Esophagus muscularis mucosa (tissue), 4 donors: ENCODE data around the gene PNPLA7.
"Not testable (repeated sequence)": the region's sequence is repeated elsewhere in the genome, so short reads cannot be mapped to it uniquely, and the experiment has no call there.

Experiments used
- EP300 ChIP-seq: sonication (generic); formaldehyde crosslinking; IDR thresholded peaks from one replicate; pipeline ENCODE4 v1.6.1; 2017; ENCODE audit warnings: antibody characterized with exemption
- POLR2A ChIP-seq: fragments of 450-650 bp; IDR thresholded peaks from one replicate; pipeline ENCODE4 v1.6.1; 2017; ENCODE audit warnings: antibody characterized with exemption, moderate library complexity, mild to moderate bottlenecking, low read depth
- POLR2AphosphoS5 ChIP-seq, 2 donors: sonication (generic); formaldehyde crosslinking; IDR thresholded peaks; one replicate each; pipeline ENCODE4 v1.6.1; 2017; ENCODE audit warnings: antibody characterized with exemption in 2 of 2
- TF ChIP-seq, protein P1 (sequence below), 3 experiments: fragments of 200-600 bp in 2 of 3; fragments of 450-650 bp in 1 of 3; sonication (generic) in 2 of 3; IDR thresholded peaks; one replicate each; pipeline ENCODE4 v1.5.1; 2017 to 2019; ENCODE audit warnings: antibody characterized with exemption in 3 of 3, mild to moderate bottlenecking in 2 of 3, moderate library complexity in 1 of 3

DNA sequence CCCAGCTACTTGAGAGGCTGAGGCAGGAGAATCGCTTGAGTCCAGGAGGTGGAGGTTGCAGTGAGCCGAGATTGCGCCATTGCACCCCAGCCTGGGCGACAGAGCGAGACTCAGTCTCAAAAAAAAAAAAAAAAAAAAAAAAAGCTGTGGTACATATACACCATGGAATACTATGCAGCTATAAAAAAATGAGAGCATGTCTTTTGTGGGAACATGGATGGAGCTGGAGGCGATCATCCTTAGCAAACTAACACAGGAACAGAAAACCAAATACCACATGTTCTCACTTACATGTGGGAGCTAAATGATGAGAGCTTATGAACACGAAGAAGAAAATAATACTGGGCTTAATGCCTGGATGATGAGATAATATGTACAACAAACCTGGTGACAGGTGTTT is 46.4 kb upstream of the PNPLA7 start:
- TF ChIP-seq, protein P1, sequence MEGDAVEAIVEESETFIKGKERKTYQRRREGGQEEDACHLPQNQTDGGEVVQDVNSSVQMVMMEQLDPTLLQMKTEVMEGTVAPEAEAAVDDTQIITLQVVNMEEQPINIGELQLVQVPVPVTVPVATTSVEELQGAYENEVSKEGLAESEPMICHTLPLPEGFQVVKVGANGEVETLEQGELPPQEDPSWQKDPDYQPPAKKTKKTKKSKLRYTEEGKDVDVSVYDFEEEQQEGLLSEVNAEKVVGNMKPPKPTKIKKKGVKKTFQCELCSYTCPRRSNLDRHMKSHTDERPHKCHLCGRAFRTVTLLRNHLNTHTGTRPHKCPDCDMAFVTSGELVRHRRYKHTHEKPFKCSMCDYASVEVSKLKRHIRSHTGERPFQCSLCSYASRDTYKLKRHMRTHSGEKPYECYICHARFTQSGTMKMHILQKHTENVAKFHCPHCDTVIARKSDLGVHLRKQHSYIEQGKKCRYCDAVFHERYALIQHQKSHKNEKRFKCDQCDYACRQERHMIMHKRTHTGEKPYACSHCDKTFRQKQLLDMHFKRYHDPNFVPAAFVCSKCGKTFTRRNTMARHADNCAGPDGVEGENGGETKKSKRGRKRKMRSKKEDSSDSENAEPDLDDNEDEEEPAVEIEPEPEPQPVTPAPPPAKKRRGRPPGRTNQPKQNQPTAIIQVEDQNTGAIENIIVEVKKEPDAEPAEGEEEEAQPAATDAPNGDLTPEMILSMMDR (IDR thresholded peaks at IDR 0.05), result not testable (repeated sequence)
- not testable (repeated sequence) for TF ChIP-seq EP300; POLR2AphosphoS5 (IDR thresholded peaks at IDR 0.05); POLR2A
